GM19025 (cell line): ENCODE measurements around the gene CERS1.
A peak's percentile ranks its signal among the peaks of the same experiment; 100 is the strongest.

Source experiments
- ATAC-seq: cut with Tn5 transposase; IDR thresholded peaks from one replicate; pipeline ENCODE4 v1.9.1; 2021; ENCODE audit warnings: mild to moderate bottlenecking, low read depth, moderate library complexity; ENCODE audit not compliant: unreplicated experiment

The CERS1 gene

DNA sequence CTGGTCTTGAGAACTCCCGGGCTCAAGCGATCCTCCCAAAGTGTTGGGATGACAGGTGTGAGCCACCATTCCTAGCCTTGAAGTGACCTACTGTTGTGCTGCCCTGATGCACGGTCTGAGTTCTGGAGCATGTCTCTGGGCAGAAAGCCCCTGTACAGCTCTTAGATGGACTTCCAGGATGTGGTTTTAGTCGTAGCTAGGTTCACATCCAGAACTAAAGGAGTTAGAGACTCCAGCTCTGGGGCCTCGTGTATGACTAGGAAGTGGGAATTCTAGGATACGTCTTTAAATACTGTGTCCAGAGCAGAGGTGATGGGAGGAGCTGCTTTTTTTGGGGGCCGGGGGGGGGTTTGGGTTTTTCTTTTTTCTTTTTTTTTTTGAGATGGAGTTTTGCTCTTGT is 52.0 kb downstream of the CERS1 start:
- ATAC-seq, result no peak

DNA sequence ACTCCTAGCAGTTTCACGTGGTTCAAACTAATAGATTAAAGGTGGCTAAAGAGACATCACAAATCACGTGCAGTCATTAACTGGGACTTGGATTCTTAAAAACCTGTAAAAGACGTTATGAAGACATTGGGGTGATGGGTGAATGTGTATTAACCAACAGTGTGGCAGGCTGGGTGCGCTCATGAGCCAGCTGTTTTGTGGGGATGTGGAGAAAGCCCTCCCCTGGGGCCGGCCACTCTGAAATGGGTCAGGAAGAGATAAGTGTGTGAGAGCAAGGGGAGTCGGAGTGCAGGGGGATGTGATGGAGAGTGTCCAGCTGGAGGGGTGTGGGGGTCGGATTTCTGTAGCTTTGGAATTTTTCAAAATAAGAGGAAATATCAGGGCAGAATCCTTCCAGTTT is 53.8 kb downstream of the CERS1 start:
- no peak for ATAC-seq

DNA sequence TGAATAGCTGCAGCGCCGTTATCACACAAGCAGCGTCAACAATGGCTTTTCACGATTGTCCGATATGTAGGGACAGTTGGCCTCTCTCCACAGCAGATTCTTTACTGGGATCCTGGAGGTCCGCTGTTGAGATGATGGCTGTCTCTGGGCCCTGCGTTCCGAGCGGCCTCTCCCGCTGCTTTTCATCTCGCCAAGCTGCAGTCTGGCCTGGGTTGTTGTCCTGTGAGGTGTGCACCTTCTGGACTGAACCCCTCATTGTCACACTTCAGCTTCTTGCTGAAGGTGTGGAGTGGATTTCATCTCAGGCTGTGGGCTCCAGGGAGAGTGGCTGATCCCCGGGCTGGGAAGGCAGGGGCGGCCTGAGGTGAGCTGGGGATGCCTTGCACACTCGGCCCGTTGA is 54.6 kb downstream of the CERS1 start:
- ATAC-seq, result no peak

DNA sequence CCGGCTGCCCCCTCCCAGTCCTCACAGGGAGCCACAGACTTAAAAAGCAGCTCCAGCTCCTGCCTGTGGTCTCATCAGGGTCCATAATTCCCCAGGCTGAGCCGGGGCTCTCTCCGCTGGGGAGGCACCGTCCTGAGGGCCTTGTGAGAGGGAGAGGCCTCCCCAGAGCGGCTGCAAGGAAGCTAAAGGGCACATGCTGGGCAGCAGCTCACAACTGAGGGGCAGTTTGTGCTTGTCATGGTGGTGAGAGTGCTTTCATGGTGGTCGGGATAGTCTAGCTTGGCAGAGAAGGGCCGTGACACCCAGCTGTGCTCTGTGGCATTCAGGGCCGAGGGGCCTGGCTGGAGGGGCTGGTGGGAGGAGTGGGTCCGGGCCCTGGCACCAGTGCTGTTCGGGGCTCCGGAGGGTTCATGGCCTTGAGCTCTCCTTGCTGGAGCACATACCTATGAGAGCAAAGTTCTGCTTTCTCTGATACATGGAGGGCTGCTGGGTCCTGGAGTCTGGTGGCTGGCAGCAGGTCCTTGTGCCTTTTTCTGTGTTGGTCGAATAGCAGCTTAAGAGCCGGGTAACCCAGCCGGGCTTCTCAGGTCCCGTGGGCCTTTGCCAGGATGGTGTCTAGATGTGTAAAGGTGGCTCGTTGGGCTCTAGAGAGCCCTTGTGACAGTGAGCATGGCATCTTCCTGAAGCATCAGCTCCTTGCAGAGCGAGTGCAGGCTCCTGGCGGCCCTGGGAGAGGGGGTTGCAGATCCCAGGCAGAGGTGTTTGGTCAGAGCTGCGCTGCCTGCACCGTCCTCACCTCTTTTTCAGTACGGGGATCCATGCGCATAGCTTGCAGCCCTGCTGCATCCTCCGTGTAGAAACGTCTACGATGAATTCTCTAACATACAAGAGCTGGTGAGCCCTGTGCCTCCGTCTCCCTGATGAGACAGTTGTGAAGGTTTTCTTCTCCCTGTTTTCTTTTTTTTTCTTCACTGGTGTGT is 55.4 kb downstream of the CERS1 start:
- no peak for ATAC-seq

DNA sequence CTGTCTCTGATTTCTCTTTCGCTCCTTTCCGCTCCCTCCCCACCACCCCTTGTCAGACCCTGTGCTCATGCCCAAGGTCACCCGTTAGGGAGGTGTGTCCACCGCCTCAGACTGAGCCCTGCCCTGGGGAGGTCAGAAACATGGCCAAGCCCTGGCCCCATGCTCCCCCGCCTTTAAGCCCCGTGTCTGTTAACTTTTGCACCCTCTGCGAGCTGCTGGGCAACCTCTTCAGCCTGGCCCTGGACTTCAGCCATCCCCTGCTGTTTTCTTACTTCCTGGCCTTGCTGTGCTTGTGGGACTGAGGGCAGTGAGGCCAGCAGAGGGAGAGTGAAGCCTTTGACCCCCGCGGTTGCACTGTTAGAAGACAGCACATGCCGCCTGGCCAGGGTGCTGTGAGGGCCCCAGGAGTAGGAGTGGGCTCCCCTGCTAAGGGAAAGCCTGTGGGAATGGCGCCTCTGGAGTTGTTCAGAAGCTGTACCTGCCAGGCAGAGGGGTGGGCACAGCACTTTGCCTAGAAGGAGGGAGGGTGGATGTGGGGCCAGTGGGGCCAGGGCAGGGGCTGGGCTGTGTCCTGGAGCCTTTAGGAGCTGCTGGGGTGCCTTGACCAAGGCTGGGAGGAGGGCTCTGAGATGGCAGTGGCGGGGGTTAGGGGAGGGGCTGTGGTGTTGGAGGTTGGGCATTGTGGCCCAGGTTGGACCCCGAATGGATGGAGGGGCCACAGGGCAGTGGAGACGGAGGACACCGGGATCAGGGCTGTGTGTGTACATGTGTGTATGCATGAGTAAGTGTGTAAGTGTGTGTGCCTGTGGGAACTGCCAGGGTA is 56.3 kb downstream of the CERS1 start:
- ATAC-seq, result no peak

GRCh38 chr19:18834644-18834984 is 61.3 kb downstream of the CERS1 start:
- ATAC-seq, result no peak

GRCh38 chr19:18833849-18834643 is 61.9 kb downstream of the CERS1 start:
- no peak for ATAC-seq

DNA sequence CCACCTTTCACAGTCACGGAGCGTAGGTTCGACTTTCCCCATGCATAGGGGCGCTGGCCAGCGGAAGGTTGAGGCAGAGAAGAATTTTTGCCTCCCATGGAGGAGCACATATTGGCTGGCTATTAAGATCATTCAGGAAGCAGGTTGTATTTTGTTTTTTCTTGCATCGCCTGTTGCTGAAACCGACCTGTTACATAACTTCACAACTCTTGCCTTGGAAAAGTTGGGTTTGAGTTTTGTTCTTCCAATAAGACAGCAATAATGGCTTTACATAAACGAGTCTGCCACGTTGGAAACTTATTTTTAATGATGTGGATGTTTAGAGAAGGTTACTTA is 62.8 kb downstream of the CERS1 start:
- no peak for ATAC-seq

DNA sequence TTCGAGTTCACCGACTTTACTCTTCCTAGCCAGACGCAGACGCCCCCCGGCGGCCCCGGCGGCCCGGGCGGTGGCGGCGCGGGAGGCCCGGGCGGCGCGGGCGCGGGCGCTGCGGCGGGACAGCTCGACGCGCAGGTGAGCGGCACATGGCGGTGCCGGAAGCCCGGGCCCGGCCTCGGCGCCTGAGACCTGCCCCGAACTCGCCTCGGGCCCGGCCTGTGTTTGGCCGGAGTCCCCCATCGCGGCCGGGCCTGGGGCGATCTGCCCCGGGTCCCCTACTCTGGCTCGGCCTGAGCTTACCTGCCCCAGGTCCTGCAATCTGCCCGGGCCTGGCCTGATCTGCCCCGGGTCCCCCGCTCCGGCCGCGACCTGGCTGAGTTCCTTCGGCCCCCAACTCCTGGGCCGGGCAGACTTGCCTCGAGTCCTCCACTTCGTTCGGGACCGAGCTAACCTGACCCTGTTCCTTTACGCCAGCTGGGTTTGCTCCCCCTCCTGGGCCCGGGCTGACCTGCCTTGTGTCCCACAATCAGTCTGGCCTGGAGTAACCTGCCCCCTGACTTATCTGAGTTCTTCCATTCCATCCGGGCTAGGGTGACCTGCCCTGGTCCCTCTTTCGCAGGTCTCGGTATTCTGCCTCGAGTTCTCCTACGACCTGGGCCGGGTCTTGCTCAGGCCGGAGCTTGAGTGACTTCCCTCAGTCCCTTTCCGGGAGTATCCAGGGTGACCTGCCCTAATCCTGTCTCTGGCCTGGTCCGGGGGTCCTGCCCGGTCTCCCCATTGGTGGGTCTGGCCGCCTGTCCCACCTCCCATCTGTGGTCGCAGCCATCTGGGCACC is 63.4 kb downstream of the CERS1 start:
- ATAC-seq, result peak; percentile 11

DNA sequence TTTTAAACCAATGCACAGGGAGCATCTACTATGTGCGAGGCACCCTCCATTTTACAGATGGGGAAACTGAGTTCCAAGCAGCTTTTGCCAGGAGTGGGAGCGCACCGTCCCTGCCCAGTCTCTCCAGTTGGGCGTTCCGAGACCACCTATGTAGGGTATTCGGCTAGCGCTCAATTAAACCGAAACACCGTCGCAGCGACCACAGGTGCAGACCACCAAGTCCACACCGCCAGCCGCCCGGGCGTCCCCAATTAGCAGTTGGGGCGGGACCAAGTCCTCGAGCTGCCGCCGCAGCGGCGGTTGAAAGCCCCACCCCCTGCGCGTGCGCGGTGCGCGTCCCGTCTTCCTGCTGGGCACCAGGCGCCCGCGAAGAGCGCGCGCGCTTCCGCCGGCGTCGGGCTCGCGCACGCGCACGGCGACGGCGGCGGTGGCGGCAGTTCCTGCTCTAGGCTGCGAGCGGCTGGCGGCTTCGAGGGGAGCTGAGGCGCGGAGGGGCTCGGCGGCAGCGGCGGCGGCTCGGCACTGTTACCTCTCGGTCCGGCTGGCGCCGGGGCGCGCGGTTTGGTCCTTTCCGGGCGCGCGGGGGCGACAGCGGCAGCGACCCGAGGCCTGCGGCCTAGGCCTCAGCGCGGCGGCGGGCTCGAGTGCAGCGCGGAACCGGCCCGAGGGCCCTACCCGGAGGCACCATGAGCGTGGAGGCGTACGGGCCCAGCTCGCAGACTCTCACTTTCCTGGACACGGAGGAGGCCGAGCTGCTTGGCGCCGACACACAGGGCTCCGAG is 64.2 kb downstream of the CERS1 start, which contains the start of gene UPF1:
UPF1 (plus strand) TSS at position 436 of the 782 bp plus-strand sequence; CDS start at position 687, 251 bp downstream.
- ATAC-seq, result peak; percentile 79

DNA sequence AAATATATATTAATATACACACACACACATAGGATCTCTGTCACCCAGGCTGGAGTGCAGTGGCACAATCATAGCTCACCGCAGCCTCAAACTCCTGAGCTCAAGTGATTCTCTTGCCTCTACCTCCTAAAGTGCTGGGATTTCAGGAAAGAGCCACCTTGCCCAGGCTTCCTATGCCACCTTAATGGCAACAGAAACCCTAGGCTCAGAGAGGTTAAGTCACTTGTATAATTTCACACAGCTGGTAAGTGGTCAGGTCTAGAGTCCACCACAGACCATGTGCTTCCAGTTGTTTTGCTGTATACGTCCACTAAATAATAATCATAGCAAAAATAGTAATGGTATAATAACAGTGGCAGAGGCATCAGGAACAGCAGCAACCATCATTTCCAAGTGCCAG is 65.5 kb downstream of the CERS1 start:
- ATAC-seq, result no peak

- ATAC-seq, result no peak
These were observed 67.2 kb downstream of the CERS1 start for GRCh38 chr19:18828786-18829185.
